H1 (cell line): ENCODE measurements around the gene TOB2. TPM values are rescaled to one million over a fixed set of nuclear protein-coding genes. Genes with fewer than 3 reads are reported as not detected.
A peak's percentile ranks its signal among the peaks of the same experiment; 100 is the strongest.

ENCODE experiments used
- CTCF ChIA-PET: fragments of 300-600 bp; sonication (Branson Sonifier 250); formaldehyde crosslinking; loops from one replicate; lab custom pipeline; 2021; ENCODE audit not compliant: partially characterized antibody; lab: Charles Lee
- POLR2A ChIA-PET: fragments of 300-600 bp; sonication (Branson Sonifier 250); formaldehyde crosslinking; loops from one replicate; lab custom pipeline; 2021; ENCODE audit warnings: inconsistent platforms; ENCODE audit not compliant: partially characterized antibody; lab: Charles Lee
- DNase-seq, 2 experiments: peaks; one replicate each; pipeline versions ENCODE4 v3.0.0 to v3.0.0-alpha.2; 2010 to 2022; ENCODE audit warnings: low spot score in 2 of 2, low read depth in 1 of 2, mixed read lengths in 1 of 2
- FAIRE-seq: peaks from 2 replicates; lab custom pipeline; 2011; peaks lifted over from hg19 to GRCh38; lab: Jason Lieb, UNC
- H2AFZ ChIP-seq: 2 replicates; pipeline ENCODE4 v1.8.1; 2012; ENCODE audit warnings: low read length, inconsistent platforms
- H2AK5ac ChIP-seq: 2 replicates; pipeline ENCODE4 v1.6.1; 2013; ENCODE audit warnings: low read depth, low read length
- H2BK120ac ChIP-seq: replicated peaks from 2 replicates; pipeline ENCODE3; 2013; ENCODE audit warnings: low read depth, low read length, inconsistent platforms
- H2BK12ac ChIP-seq: 2 replicates; pipeline ENCODE4 v1.6.1; 2013; ENCODE audit warnings: low read depth, low read length
- H2BK15ac ChIP-seq: 2 replicates; pipeline ENCODE4 v1.6.1; 2013; ENCODE audit warnings: low read length
- H2BK20ac ChIP-seq: 2 replicates; pipeline ENCODE4 v1.6.1; 2013; ENCODE audit warnings: low read length
- H2BK5ac ChIP-seq: 2 replicates; pipeline ENCODE4 v1.6.1; 2013; ENCODE audit warnings: low read depth, low read length
- H3K14ac ChIP-seq: 2 replicates; pipeline ENCODE4 v1.6.1; 2013; ENCODE audit warnings: inconsistent platforms; ENCODE audit not compliant: insufficient read length
- H3K18ac ChIP-seq: 2 replicates; pipeline ENCODE4 v1.6.1; 2013; ENCODE audit warnings: low read length; ENCODE audit errors: extremely low read depth
- H3K23ac ChIP-seq: 2 replicates; pipeline ENCODE4 v1.6.1; 2013; ENCODE audit warnings: inconsistent platforms; ENCODE audit not compliant: insufficient read length
- H3K23me2 ChIP-seq: 2 replicates; pipeline ENCODE4 v1.6.1; 2013; ENCODE audit warnings: low read depth, low read length
- H3K27ac ChIP-seq: 2 replicates; pipeline ENCODE4 v1.6.1; 2011; ENCODE audit warnings: low read depth, low read length, inconsistent platforms
- H3K27me3 ChIP-seq, 4 experiments: replicated peaks in 1 of 4; 1 replicate in 1 of 4; 2 replicates in 3 of 4; pipeline versions ENCODE4 v1.6.1 to v1.8.1; 2011 to 2013; ENCODE audit warnings: low read length in 3 of 4, mild to moderate bottlenecking in 3 of 4, inconsistent platforms in 2 of 4, mixed read lengths in 2 of 4, moderate library complexity in 1 of 4; ENCODE audit not compliant: control insufficient read depth in 3 of 4, insufficient read depth in 3 of 4; ENCODE audit errors: extremely low read depth in 1 of 4
- H3K36me3 ChIP-seq, 4 experiments: 2 replicates each; pipeline versions ENCODE4 v1.6.1 to v1.8.1; 2011 to 2013; ENCODE audit warnings: mild to moderate bottlenecking in 4 of 4, low read length in 3 of 4, moderate library complexity in 2 of 4, control low read depth in 1 of 4, inconsistent platforms in 1 of 4; ENCODE audit not compliant: insufficient read depth in 4 of 4, control insufficient read depth in 2 of 4
- H3K4ac ChIP-seq: replicated peaks from 2 replicates; pipeline ENCODE3; 2013; ENCODE audit warnings: low read length, low read depth, mixed read lengths, inconsistent platforms; ENCODE audit not compliant: insufficient read length
- H3K4me1 ChIP-seq, 4 experiments: replicated peaks in 1 of 4; 1 replicate in 1 of 4; 2 replicates in 3 of 4; pipeline versions ENCODE4 v1.6.1 to v1.8.1; 2011 to 2013; ENCODE audit warnings: low read length in 3 of 4, inconsistent platforms in 2 of 4, mixed read lengths in 1 of 4; ENCODE audit not compliant: insufficient read depth in 4 of 4, control insufficient read depth in 3 of 4
- H3K4me2 ChIP-seq, 2 experiments: 2 replicates each; pipeline versions ENCODE4 v1.6.1 to v1.8.1; 2011 to 2013; ENCODE audit warnings: low read depth in 2 of 2, low read length in 2 of 2, control low read depth in 1 of 2, inconsistent platforms in 1 of 2, mild to moderate bottlenecking in 1 of 2; ENCODE audit not compliant: insufficient read depth in 1 of 2
- H3K4me3 ChIP-seq, 4 experiments: fragments of 200-600, 300-600 bp in 1 of 4; sonication (generic), shearing (Covaris generic), sonication (Bioruptor Twin) in 1 of 4; 2 replicates each; pipeline versions ENCODE4 v1.5.1 to v1.8.1; 2011 to 2016; ENCODE audit warnings: low read length in 4 of 4, low read depth in 3 of 4, control low read depth in 2 of 4, inconsistent platforms in 2 of 4, mild to moderate bottlenecking in 2 of 4, mixed read lengths in 1 of 4, moderate library complexity in 1 of 4; ENCODE audit not compliant: insufficient read depth in 2 of 4; ENCODE audit errors: extremely low read depth in 1 of 4
- H3K56ac ChIP-seq: replicated peaks from 2 replicates; pipeline ENCODE3; 2013; ENCODE audit warnings: low read depth, mild to moderate bottlenecking, mixed read lengths, low read length, inconsistent platforms; ENCODE audit not compliant: insufficient read length
- H3K79me1 ChIP-seq: 2 replicates; pipeline ENCODE4 v1.6.1; 2013; ENCODE audit warnings: low read depth, low read length, control low read depth
- H3K79me2 ChIP-seq, 2 experiments: 2 replicates each; pipeline versions ENCODE4 v1.6.1 to v1.8.1; 2012 to 2013; ENCODE audit warnings: low read length in 2 of 2, mild to moderate bottlenecking in 2 of 2, inconsistent platforms in 1 of 2; ENCODE audit not compliant: insufficient read depth in 2 of 2, control insufficient read depth in 1 of 2
- H3K9ac ChIP-seq, 4 experiments: replicated peaks in 1 of 4; 1 replicate in 1 of 4; 2 replicates in 3 of 4; pipeline versions ENCODE4 v1.6.1 to v1.8.1; 2011 to 2013; ENCODE audit warnings: low read depth in 3 of 4, low read length in 3 of 4, control low read depth in 2 of 4, mild to moderate bottlenecking in 2 of 4, moderate library complexity in 2 of 4, inconsistent platforms in 1 of 4; ENCODE audit errors: extremely low read depth in 1 of 4
- H3K9me3 ChIP-seq, 2 experiments: 2 replicates each; pipeline versions ENCODE4 v1.6.1 to v1.8.1; 2012 to 2013; ENCODE audit warnings: mild to moderate bottlenecking in 2 of 2, moderate library complexity in 2 of 2, control low read depth in 1 of 2, inconsistent platforms in 1 of 2, low read depth in 1 of 2, low read length in 1 of 2, mixed read lengths in 1 of 2; ENCODE audit not compliant: insufficient read depth in 2 of 2
- H4K20me1 ChIP-seq, 2 experiments: replicated peaks in 1 of 2; 2 replicates each; pipeline versions ENCODE3 to v1.8.1; 2011 to 2013; ENCODE audit warnings: inconsistent platforms in 2 of 2, low read length in 2 of 2, mild to moderate bottlenecking in 1 of 2; ENCODE audit not compliant: insufficient read depth in 2 of 2, control insufficient read depth in 1 of 2
- H4K5ac ChIP-seq: 2 replicates; pipeline ENCODE4 v1.6.1; 2013; ENCODE audit warnings: low read length, low read depth, mixed read lengths, inconsistent platforms; ENCODE audit not compliant: insufficient read length
- H4K8ac ChIP-seq: 2 replicates; pipeline ENCODE4 v1.8.0; 2013; ENCODE audit warnings: mild to moderate bottlenecking, moderate library complexity, low read length, inconsistent platforms; ENCODE audit not compliant: insufficient read depth; ENCODE audit errors: extremely low read depth
- H4K91ac ChIP-seq: replicated peaks from 2 replicates; pipeline ENCODE3; 2013; ENCODE audit warnings: low read length, mixed read lengths, inconsistent platforms; ENCODE audit not compliant: insufficient read length
- CEBPB ChIP-seq: IDR thresholded peaks from 2 replicates; pipeline ENCODE4 v1.6.1; 2012; ENCODE audit warnings: low read depth, low read length
- CHD2 ChIP-seq: IDR thresholded peaks from 2 replicates; pipeline ENCODE4 v1.6.1; 2012; ENCODE audit warnings: low read length, improper control_type of control experiment
- EZH2 ChIP-seq: fragments of 200-600 bp; sonication (generic); IDR thresholded peaks from 2 replicates; pipeline ENCODE4 v1.7.1; 2012; ENCODE audit warnings: low read depth, mild to moderate bottlenecking, moderate library complexity, low read length, inconsistent platforms; ENCODE audit not compliant: severe bottlenecking
- FOSL1 ChIP-seq: IDR thresholded peaks from 2 replicates; pipeline ENCODE4 v1.6.1; 2011; ENCODE audit warnings: mild to moderate bottlenecking, low read depth, low read length, moderate library complexity; ENCODE audit not compliant: insufficient read depth
- HDAC6 ChIP-seq: IDR thresholded peaks from one replicate; pipeline ENCODE4 v1.7.1; 2012; ENCODE audit warnings: low read depth, mild to moderate bottlenecking, inconsistent platforms, low read length, moderate library complexity
- JUN ChIP-seq: IDR thresholded peaks from 2 replicates; pipeline ENCODE4 v1.6.1; 2011; ENCODE audit warnings: low read depth, mild to moderate bottlenecking, improper control_type of control experiment, low read length
- NRF1 ChIP-seq: IDR thresholded peaks from 2 replicates; pipeline ENCODE4 v1.6.1; 2011; ENCODE audit warnings: mild to moderate bottlenecking, low read depth, low read length, improper control_type of control experiment
- PHF8 ChIP-seq: fragments of 200-600 bp; sonication (generic); conservative IDR thresholded peaks from 2 replicates; pipeline ENCODE4 v1.7.1; 2012; ENCODE audit warnings: low read depth, mild to moderate bottlenecking, inconsistent platforms, low read length, moderate library complexity
- SIN3A ChIP-seq, 2 experiments: IDR thresholded peaks in 1 of 2; conservative IDR thresholded peaks in 1 of 2; 2 replicates each; pipeline ENCODE4 v1.6.1; 2011 to 2012; ENCODE audit warnings: low read length in 2 of 2, improper control_type of control experiment in 1 of 2, low read depth in 1 of 2, mild to moderate bottlenecking in 1 of 2
- SP1 ChIP-seq: IDR thresholded peaks from 2 replicates; pipeline ENCODE4 v1.6.1; 2011; ENCODE audit warnings: low read depth, low read length
- SUZ12 ChIP-seq: fragments of 200-600 bp; sonication (generic); IDR thresholded peaks from 2 replicates; pipeline ENCODE4 v1.6.1; 2012; ENCODE audit warnings: mild to moderate bottlenecking, inconsistent platforms, low read length, moderate library complexity, mixed read lengths
- YY1 ChIP-seq: IDR thresholded peaks from 2 replicates; pipeline ENCODE4 v1.6.1; 2011; ENCODE audit warnings: low read depth, mild to moderate bottlenecking, low read length
- WGBS, 2 experiments: shearing (Covaris generic) in 1 of 2; methylation state at CpG; one replicate each; pipeline versions ENCODE4 v1.1.6 to v1.1.7; 2013 to 2015; ENCODE audit warnings: low lambda C conversion rate in 2 of 2, mixed read lengths in 2 of 2, inconsistent platforms in 1 of 2, low coverage in 1 of 2, missing lambda C conversion rate in 1 of 2; ENCODE audit not compliant: insufficient replicate concordance in 2 of 2, insufficient coverage in 1 of 2, insufficient read length in 1 of 2; ENCODE audit errors: extremely low coverage in 1 of 2, missing lambda C conversion rate in 1 of 2; 5-methylcytosine and 5-hydroxymethylcytosine counted together
- polyA plus RNA-seq, 7 experiments: library from polyadenylated mRNA; depleted of rRNA in 3 of 7; stranded (reverse) in 5 of 7; unstranded in 2 of 7; fragments of >200 nt in 5 of 7; fragments of 200-250 nt in 2 of 7; gene quantifications; 1 replicate in 5 of 7; 2 replicates in 1 of 7; 4 replicates in 1 of 7; pipeline versions ENCODE4 v1.2.1 to v1.2.3, GENCODE V29; 2011 to 2013; ENCODE audit warnings: missing spikeins in 2 of 7, mixed read lengths in 2 of 7
- total RNA-seq: library from RNA; stranded (reverse); fragmentation: NEBNext Ultra II Directional; extraction: Animal tissue kit (Norgen Biotek cat#: 25700); gene quantifications from 2 replicates; pipeline ENCODE4 v1.2.1, GENCODE V29; 2021

TOB2 gene
- total and polyA plus RNA-seq, 2 of the 8 experiments (the other 6 are each of a cell fraction or from before 2014, with no cell fraction given): 27.0 to 54.1 TPM

DNA sequence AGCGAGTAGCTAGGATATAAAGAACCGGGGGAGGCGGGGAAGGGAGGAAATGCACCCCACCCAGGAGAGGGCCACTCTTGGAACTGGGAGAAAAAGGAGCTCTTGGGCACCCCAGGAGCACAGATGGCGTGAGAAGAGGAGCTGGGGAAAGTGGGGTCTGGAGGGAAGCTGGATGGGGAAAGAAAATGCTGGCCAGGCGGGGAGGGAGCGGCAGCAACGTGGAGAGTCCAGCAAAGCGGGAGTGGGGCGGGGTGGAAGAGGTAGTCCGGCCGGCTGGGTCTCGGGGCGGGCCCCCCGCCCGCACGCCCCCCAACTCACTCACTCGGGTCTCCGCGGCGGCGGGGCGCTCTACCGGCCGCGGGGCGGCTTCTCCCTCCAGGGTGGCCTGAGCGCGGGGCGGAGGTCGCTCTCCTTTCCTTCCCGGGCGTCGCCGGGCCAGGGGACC lies 522 bp downstream of the TOB2 start:
- CTCF ChIA-PET: interaction anchor here (0.5 to 2.9 kb wide), 12 partner anchors 9 to 80 kb away, joined by 3 to 16 read pairs (median 7); partner anchors contain the start of genes ACO2 and PHF5A
- no peak overlapping the region; the same call in 1 of the 2 replicates for H2BK15ac ChIP-seq
- H4K91ac ChIP-seq: peak overlapping the region; percentile 55
- peak overlapping the region; percentile 88 to 100 for H3K4me2 ChIP-seq
- peaks cover 0 to 17% (median 5%) of the 10 kb centered on the region in 4 experiments; a peak in 5 of 8 replicates for H3K36me3 ChIP-seq
- no peak overlapping the region for H2AFZ ChIP-seq
- no peaks in the 10 kb centered on the region for H3K9me3 ChIP-seq
- POLR2A ChIA-PET: interaction anchor here (0.6 to 28.8 kb wide), 41 partner anchors 10 to 242 kb away, joined by 3 to 887 read pairs (median 5); partner anchors contain the start of genes ACO2, DESI1, PHF5A and PMM1
- DNase-seq (no peak), FAIRE-seq (no peak)
- H3K56ac ChIP-seq: peak overlapping the region; percentile 70
- peaks cover 0 to 7% (median 4%) of the 10 kb centered on the region in 4 experiments; a peak in 5 of 7 replicates for H3K4me1 ChIP-seq
- WGBS, 2 experiments: 0% methylated on average over 12 of the region's 34 CpGs; no CpG with 5 or more reads in 1 of the 2 experiments
- peak overlapping the region; percentile 20 for H3K14ac ChIP-seq
- H3K4ac ChIP-seq: no peak overlapping the region
- H3K23me2 ChIP-seq: peaks cover 29% of the 10 kb centered on the region
- peak overlapping the region; percentile 96 for H3K27ac ChIP-seq
- peaks cover 23 to 51% of the 10 kb centered on the region in 2 experiments for H3K79me2 ChIP-seq
- peak overlapping the region; percentile 67 to 100 (median 96) for H3K4me3 ChIP-seq
- H3K79me1 ChIP-seq: peaks cover 6% of the 10 kb centered on the region; the same call in 1 of the 2 replicates
- peak overlapping the region; percentile 94 for H2BK5ac ChIP-seq
- peak overlapping the region; percentile 71; the same call in 1 of the 2 replicates for H3K18ac ChIP-seq
- peak overlapping the region; percentile 62 for H4K5ac ChIP-seq
- H3K27me3 ChIP-seq: no peaks in the 10 kb centered on the region
- no peak overlapping the region for H2BK120ac ChIP-seq
- peak overlapping the region; percentile 85 to 96 (median 94) for H3K9ac ChIP-seq
- H4K20me1 ChIP-seq: peaks cover 3 to 9% of the 10 kb centered on the region in 2 experiments
- no peak overlapping the region for H2AK5ac ChIP-seq
- H2BK12ac ChIP-seq: no peak overlapping the region
- H3K23ac ChIP-seq: no peak overlapping the region
- H2BK20ac ChIP-seq: no peak overlapping the region
- H4K8ac ChIP-seq: no peak overlapping the region
- TF ChIP-seq SUZ12: no peak
- TF ChIP-seq CHD2: no peak
- TF ChIP-seq JUN: no peak
- TF ChIP-seq PHF8: no peak
- no peak for TF ChIP-seq EZH2
- no peak for TF ChIP-seq NRF1
- no peak for TF ChIP-seq YY1
- TF ChIP-seq SP1: no peak
- no peak for TF ChIP-seq FOSL1
- no peak for TF ChIP-seq SIN3A (conservative IDR thresholded peaks at IDR 0.05 in 1 of 2, IDR thresholded peaks at IDR 0.05 in 1 of 2; ENCODE audit: low read depth in 1 of 2, low read length in 2 of 2)
- TF ChIP-seq HDAC6: no peak
- no peak for TF ChIP-seq CEBPB
